ENCODE results near the gene SPATA2L. TPM values are rescaled to one million over a fixed set of nuclear protein-coding genes. Genes with fewer than 3 reads are reported as not detected.

Gene SPATA2L
- total and polyA plus RNA-seq, 2 of the 13 experiments (the other 11 are each of a cell fraction or from before 2014, with no cell fraction given): 9.1 to 20.7 TPM

DNA sequence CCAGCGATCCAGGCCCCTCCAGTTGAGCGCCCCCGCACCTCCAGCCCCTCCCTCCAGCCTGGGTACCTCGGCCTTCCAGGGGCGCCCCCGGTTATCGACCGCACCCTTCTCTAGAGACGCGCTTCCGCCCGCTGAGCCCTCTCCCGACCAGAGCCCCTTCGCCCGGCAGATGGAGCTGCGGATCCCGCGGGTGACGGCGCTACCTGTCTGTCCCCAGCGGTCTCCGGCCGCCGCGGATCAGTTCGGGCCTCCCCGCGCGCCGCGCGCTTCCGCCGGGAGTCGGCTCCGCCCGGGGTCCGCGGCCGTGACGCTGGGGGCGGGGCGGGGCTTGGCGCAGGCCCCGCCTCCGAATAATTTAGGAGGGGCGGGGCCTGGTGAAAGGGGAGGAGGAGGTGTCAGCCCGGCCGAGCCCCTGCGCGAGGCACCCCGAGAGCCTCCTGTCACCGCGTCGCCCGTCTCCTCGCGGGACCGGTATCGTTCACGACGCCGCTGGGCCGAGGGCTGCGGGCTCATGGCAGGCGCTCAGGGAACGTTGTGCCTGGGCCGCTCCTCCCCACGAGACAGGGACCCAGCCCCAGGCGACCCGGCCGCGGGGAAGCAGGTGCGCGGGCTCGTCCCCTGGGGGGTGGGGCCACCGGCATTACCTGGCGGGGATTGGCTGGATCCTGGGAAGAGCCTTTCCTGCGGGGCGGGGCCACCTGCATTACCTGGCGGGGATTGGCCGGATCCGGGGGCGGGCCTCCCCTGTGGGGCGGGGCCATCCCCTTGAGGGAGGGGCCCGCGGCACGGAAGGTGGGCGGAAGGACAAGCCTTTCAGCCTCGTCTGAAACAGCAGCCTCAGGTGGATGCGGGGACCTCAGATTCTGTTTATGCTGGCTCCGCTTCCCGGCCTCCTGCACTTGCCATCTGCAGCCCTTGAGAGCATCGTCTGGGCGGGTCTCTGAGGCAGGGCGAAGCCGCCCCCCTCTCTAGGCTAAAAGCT lies at the start of gene SPATA2L (continued):
- TF ChIP-seq, protein P1, sequence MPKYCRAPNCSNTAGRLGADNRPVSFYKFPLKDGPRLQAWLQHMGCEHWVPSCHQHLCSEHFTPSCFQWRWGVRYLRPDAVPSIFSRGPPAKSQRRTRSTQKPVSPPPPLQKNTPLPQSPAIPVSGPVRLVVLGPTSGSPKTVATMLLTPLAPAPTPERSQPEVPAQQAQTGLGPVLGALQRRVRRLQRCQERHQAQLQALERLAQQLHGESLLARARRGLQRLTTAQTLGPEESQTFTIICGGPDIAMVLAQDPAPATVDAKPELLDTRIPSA (CRISPR knock-in tag; IDR thresholded peaks at IDR 0.05; ENCODE audit: borderline replicate concordance): no peak
- no peak for TF ChIP-seq ZNF878 (CRISPR knock-in tag; IDR thresholded peaks at IDR 0.05)
- peak; percentile 75; the same call in 1 of the 2 replicates for TF ChIP-seq E2F1 (CRISPR knock-in tag; IDR thresholded peaks at IDR 0.05)
- peak; percentile 49 for TF ChIP-seq XRCC5 (optimal IDR thresholded peaks at IDR 0.05; ENCODE audit: low read length)
- TF ChIP-seq, protein P2, sequence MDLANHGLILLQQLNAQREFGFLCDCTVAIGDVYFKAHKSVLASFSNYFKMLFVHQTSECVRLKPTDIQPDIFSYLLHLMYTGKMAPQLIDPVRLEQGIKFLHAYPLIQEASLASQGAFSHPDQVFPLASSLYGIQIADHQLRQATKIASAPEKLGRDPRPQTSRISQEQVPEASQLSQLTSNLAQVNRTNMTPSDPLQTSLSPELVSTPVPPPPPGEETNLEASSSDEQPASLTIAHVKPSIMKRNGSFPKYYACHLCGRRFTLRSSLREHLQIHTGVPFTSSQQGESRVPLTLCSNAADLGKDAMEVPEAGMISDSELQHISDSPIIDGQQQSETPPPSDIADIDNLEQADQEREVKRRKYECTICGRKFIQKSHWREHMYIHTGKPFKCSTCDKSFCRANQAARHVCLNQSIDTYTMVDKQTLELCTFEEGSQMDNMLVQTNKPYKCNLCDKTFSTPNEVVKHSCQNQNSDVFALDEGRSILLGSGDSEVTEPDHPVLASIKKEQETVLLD (CRISPR knock-in tag; IDR thresholded peaks at IDR 0.05; ENCODE audit: low read depth): peak; percentile 88
- TF ChIP-seq PHF5A (CRISPR knock-in tag; IDR thresholded peaks at IDR 0.05; ENCODE audit: low read depth, unreplicated experiment): peak; percentile 17
- no peak; the same call in 1 of the 2 replicates for TF ChIP-seq TIGD3 (CRISPR knock-in tag; IDR thresholded peaks at IDR 0.05; ENCODE audit: borderline replicate concordance)
- TF ChIP-seq HMG20A (CRISPR knock-in tag; IDR thresholded peaks at IDR 0.05; ENCODE audit: borderline replicate concordance): no peak
- TF ChIP-seq SP1 (IDR thresholded peaks at IDR 0.05): peak; percentile 80
- TF ChIP-seq SP1 (CRISPR knock-in tag; IDR thresholded peaks at IDR 0.05): peak; percentile 94
- 0 out of 2 replicates have a peak, but pooled peaks have one; percentile 9 for TF ChIP-seq BHLHE40 (IDR thresholded peaks at IDR 0.05; ENCODE audit: low read length)
- peak; percentile 3; the same call in 1 of the 2 replicates for TF ChIP-seq RXRB (CRISPR knock-in tag; IDR thresholded peaks at IDR 0.05; ENCODE audit: borderline replicate concordance)
- TF ChIP-seq LCORL (IDR thresholded peaks at IDR 0.05): no peak
- TF ChIP-seq LCORL (CRISPR knock-in tag; IDR thresholded peaks at IDR 0.05): peak; percentile 84
- TF ChIP-seq HIVEP1 (CRISPR knock-in tag; IDR thresholded peaks at IDR 0.05): peak; percentile 33
- TF ChIP-seq MED8 (CRISPR knock-in tag; IDR thresholded peaks at IDR 0.05; ENCODE audit: insufficient replicate concordance): peak; percentile 8
- TF ChIP-seq DMTF1 (CRISPR knock-in tag; IDR thresholded peaks at IDR 0.05): no peak
- TF ChIP-seq IRX3 (CRISPR knock-in tag; IDR thresholded peaks at IDR 0.05; ENCODE audit: borderline replicate concordance, low read depth): no peak
